SKM-1 treated with dmso at 0.1 percent for 144 hours (cell line): ENCODE measurements around the gene SEC23A.

Source experiments
- DNase-seq: peaks from one replicate; lab custom pipeline; 2025; ENCODE audit not compliant: unreplicated experiment; lab: John Stamatoyannopoulos, UW

The SEC23A gene

GRCh38 chr14:38993981-38994380, 109.1 kb downstream of the SEC23A start:
- no peak for DNase-seq

DNA sequence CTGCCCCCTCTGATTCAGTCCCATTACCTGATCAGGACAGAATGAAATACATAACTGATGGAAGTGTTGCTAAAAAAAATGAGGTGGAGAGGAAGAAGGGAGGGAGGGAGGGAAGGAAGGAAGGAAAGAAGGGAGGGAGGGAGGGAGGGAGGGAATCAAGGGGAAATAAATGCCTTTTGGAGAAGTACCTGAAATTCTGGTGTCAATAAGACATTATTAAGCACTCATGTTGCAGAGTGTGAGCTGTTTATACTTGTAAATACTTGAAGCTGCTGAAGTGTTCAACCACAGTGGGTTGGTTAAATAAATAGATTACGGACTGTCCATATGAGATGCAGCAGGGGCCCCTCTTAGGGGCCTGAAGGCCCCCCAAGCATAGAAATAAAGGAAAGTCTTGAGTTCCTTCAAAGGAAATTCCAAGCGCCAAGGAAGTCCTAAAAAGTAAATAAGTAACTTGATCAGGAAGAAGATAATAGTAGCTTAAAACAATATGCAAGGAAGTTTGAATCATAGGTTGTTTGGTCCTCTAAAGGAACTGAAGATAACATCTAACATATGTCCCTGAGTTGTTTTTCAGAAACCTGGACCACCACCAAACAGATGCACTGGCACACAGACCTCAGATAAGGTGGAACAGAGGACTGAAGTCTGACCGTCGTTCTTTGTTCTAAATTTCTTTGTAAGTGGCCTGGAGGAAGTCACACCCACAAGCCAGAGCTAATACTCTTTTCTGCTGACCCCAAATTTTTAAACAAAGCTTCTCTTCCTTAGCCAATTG, 110.8 kb downstream of the SEC23A start:
- DNase-seq = no peak

- no peak for DNase-seq
Measured at GRCh38 chr14:38991299-38991698, 111.7 kb downstream of the SEC23A start.

DNA sequence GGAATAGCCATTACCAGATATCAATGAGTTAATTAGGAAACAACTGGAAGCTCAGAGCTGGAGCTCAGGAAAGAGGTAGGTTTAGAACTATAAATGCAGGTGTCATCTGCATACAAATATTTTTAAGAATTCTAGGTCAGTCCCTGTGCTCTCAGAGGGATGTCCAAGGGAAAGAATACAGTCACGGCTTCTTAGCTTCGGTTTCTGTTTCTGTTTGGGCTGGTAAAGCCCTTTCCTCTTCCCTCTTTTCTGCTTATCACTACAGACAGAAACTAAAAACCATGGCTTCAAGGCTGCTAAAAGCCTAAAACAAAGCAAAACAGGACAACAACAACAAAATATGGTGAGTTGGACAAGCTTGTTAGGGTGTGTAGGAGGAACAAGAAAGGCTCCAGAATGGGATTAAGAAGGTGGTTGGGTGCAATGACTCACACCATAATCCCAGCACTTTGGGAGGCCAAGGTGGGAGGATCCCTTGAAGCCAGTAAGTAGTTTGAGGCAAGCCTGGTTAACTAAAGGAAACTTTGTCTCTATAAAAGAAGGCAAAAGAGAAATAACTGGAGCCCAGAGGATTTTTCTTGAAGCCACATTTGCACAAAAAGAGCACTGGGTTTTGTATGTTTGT, 113.0 kb downstream of the SEC23A start:
- DNase-seq = no peak

DNA sequence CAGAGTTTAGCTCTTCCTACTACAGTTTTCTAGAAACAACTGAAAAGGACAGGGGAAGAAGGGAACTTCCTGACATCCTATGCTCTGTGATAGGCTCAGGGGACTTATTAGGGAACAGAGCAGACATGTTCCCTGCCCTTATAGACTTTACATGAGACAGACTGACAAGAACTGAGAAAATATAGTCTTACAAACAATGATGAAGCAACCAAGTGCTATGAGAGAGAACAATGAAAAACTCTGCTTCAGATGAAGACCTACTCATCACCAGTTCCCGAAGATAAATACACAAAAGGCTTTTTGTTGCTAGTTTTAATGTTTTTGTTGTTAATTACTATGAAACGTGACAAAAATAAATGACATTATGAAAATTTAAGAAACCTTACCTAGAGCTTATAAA, 115.3 kb downstream of the SEC23A start:
- no peak for DNase-seq

GRCh38 chr14:38982837-38983236, 120.2 kb downstream of the SEC23A start:
- no peak for DNase-seq

- DNase-seq = no peak
Measured at GRCh38 chr14:38982278-38982677, 120.8 kb downstream of the SEC23A start.
